ENCODE measurements around the gene PMM1.

DNA sequence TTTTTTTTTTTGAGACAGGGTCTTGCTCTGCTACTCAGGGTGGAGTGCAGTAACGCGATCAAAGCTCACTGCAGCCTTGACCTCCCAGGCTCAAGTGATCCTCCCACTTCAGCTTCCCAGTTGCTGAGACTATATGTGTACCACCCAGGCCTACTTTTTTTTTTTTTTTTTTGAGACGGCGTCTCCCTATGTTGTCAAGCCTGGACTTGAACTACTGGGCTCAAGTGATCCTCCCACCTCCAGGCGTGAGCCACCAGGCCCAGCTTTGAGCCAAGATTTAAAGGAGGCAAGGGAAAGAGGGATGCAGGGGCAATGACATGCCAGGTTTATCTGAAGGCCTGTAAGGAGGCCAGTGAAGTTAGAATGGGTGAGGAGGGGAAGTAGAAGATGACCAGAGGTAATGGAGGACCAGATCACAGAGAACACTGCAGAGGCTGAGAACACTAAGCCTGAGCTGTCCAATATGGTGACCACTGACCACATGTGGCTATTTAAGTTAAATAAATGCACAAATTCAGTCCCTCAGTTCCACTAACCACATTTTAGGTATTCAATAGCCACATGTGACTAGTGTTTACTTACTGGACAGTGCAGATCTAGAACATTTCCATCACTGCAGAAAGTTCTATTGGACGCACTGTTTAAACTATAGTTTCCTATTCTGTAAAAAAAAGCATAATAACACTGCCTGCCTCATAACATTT is 23.1 kb upstream of the PMM1 start:
- TF ChIP-seq, protein P1, sequence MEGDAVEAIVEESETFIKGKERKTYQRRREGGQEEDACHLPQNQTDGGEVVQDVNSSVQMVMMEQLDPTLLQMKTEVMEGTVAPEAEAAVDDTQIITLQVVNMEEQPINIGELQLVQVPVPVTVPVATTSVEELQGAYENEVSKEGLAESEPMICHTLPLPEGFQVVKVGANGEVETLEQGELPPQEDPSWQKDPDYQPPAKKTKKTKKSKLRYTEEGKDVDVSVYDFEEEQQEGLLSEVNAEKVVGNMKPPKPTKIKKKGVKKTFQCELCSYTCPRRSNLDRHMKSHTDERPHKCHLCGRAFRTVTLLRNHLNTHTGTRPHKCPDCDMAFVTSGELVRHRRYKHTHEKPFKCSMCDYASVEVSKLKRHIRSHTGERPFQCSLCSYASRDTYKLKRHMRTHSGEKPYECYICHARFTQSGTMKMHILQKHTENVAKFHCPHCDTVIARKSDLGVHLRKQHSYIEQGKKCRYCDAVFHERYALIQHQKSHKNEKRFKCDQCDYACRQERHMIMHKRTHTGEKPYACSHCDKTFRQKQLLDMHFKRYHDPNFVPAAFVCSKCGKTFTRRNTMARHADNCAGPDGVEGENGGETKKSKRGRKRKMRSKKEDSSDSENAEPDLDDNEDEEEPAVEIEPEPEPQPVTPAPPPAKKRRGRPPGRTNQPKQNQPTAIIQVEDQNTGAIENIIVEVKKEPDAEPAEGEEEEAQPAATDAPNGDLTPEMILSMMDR (conservative IDR thresholded peaks at IDR 0.05; ENCODE audit: low read length) = no peak
- no peak for TF ChIP-seq EZH2phosphoT487 (IDR thresholded peaks at IDR 0.05; ENCODE audit: borderline replicate concordance, low read depth, low read length)

All from OCI-LY7 (cell line).